T47D (cell line): ENCODE measurements around the gene ALMS1.
"Not testable (repeated sequence)": the region's sequence is repeated elsewhere in the genome, so short reads cannot be mapped to it uniquely, and the experiment has no call there.

Experiments
- DNase-seq, 2 experiments: peaks; one replicate each; pipeline versions ENCODE4 v3.0.0 to v3.0.0-alpha.2; 2011 to 2012; ENCODE audit warnings: low read depth in 1 of 2, low spot score in 1 of 2
- JUND ChIP-seq: IDR thresholded peaks from 2 replicates; pipeline ENCODE4 v1.6.1; 2012; ENCODE audit warnings: low read depth
- in situ Hi-C: cut with HindIII; loops from 2 replicates; pipeline ENCODE4 v1.10.0; 2016; ENCODE audit warnings: low sequenced_read_pairs, low pct_unique_long_range_greater_than_20kb

Gene ALMS1

GRCh38 chr2:73385504-73386341 is at the start of gene ALMS1:
Gene ALMS1, plus strand, starts transcription at chr2:73385836. Its CDS starts 33 bp downstream, at chr2:73385869.
- DNase-seq = peak; percentile 63 to 91
- in situ Hi-C loops = no loop called here

GRCh38 chr2:73337828-73338227 is 47.8 kb upstream of the ALMS1 start:
- no peak for TF ChIP-seq JUND
- DNase-seq = no peak
- in situ Hi-C loops = no loop called here

More at GRCh38 chr2:73385504-73386341, at the start of gene ALMS1:
- no peak for TF ChIP-seq JUND

DNA sequence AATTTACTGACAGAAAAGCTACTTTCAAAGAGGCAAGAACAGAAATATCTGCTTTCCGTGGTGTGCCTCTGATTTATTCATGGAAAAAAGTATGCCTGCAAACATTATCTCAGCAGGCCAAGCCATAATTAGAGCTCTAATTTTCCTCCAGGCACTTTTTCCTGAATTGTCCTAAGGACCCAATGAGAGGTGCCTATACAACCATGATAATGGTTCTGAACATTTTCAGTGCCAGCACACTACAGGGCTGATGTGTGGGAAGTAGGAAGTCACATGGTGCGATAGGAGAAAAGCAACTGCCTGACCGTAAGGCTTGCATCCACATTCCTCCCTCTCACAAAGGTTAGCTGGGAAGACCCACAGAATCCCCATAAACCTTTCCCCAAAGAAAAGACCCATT is 46.4 kb upstream of the ALMS1 start:
- in situ Hi-C loops = no loop called here
- TF ChIP-seq JUND = no peak
- no peak for DNase-seq

GRCh38 chr2:73341039-73341438 is 44.6 kb upstream of the ALMS1 start:
- DNase-seq = no peak
- in situ Hi-C loops = no loop called here
- no peak for TF ChIP-seq JUND

DNA sequence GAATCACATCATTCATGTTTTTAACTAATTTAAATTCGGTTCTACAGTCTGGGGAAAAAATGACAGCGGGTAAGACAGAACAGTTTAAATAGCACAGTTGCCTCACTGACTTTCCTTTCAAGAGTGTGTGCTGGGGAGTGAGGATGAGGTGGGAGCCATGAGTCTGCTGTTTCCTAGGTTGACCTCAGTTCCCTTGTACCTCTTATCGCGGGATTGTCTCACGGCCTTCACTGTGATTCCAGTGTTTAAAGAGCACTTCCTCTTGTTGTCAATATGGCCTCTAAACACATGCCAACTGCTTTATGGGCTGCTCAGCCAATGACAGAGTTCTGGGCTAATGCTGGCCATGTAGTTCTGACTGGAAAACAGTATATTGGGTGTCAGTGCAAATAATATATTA is 41.6 kb upstream of the ALMS1 start:
- no peak for TF ChIP-seq JUND
- DNase-seq = no peak
- in situ Hi-C loops = no loop called here

- in situ Hi-C loops, DNase-seq: not testable (repeated sequence)
Measured at GRCh38 chr2:73344747-73345146, 40.9 kb upstream of the ALMS1 start.

DNA sequence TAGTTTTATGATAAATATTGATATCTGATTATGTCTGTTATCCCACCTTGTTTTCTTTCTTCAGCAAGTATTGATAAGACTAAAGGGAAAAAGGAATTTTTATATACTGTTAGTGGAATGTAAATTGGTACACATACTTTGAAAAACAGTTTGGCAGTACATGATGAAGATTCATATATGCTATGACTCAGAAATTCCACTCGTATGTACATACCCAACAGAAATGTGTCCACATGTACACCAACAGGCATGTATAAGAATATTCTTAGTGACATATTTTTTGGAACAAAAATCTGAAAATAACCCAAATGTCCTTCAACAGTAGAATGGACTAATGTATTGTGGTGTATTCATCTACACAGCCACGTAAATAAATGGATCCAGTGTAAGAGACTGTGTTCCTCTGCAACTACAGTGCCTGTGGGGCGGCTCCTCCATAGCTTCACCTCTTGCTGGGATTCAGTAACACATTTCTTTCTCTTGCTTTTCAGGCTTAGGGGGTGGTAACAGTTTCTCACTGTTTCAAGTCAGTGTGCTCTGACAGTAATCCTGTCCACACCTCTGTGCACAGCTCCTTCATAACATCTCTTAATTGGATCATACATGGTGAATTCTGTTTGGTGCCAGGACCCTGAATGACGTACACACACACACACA is 35.5 kb upstream of the ALMS1 start:
- no peak for DNase-seq
- in situ Hi-C loops = no loop called here
- TF ChIP-seq JUND = no peak

- TF ChIP-seq JUND = no peak
- in situ Hi-C loops = no loop called here
- no peak for DNase-seq
Measured at GRCh38 chr2:73356097-73356496, 29.5 kb upstream of the ALMS1 start.

DNA sequence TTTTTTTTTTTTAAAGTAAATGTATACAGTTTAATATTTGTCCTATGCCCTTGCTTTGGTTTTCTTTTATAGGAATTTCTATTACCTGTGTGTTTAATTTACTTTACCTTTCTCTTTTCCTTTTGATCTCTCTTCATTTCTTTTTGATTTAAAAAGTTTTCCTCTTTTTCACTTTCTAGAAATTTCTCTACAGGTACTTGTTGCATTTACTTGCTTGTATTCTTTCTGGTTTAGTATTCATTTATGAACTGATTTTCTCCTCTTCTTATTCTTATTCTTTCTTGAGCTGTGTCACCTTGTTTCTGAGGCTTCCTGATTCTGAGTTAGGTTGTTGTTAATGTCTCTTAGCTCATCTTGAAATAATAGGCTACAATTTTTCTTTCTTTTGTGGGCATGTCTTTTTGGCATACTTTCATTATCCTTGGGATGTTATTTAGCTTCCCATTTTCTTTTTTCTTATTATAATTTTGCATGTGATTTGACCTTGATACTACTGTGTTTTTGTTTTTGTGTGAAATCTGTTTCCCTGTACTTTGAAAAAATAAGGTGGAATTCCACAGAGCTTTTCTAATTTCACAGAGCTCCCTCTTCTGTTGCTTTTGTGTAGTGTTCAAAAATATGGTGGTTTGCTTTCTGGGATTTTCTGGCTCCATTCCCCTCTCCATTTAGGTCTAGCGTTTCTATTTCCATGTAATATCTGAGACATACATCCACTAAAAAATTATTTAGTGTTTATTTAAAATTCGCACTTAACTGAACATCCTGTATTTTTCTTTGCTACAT is 25.5 kb upstream of the ALMS1 start:
- no peak for TF ChIP-seq JUND
- DNase-seq = peak in 1 of 2 experiments; percentile 12
- in situ Hi-C loops = no loop called here

DNA sequence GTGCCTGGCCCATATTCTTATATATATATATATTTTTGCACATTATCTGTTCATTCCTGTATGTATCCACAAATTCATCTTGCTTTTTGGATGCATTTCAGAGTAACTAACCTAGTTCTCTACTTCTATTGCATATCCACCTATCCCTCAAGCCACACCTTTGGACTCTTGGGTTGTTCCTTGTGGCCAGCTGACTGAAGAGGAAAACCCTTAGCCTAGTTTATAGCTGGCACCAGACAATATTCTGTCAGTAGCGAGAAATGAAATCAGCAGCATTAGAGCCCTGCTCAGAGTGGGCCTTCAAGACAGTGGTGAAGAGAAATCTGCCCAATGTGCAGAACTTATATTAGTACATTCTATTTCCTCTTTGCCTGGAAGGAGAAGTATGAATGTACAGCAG is 19.6 kb upstream of the ALMS1 start:
- DNase-seq = no peak
- no peak for TF ChIP-seq JUND
- in situ Hi-C loops = no loop called here

- in situ Hi-C loops = no loop called here
- no peak for TF ChIP-seq JUND
Measured at GRCh38 chr2:73368781-73369180, 16.9 kb upstream of the ALMS1 start.

DNA sequence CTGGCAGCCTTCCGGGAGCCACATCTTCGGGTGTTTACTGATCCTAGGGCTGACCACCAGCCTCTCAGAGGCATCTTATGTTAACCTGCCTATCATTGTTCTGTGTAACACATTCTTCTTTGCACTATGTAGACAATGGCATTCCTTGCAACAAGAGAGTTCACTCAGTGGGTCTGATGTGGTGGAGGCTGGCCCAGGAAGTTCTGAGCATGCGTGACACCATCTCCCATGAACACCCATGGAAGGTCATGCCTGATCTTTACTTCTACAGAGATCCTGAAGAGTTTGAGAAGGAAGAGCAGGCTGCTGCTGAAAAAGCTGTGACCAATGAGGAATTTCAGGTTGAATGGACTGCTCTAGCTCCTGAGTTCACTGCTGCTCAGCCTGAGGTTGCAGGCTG is 15.3 kb upstream of the ALMS1 start:
- in situ Hi-C loops = no loop called here
- DNase-seq = no peak

More at GRCh38 chr2:73368781-73369180, 16.9 kb upstream of the ALMS1 start:
- no peak for DNase-seq

DNA sequence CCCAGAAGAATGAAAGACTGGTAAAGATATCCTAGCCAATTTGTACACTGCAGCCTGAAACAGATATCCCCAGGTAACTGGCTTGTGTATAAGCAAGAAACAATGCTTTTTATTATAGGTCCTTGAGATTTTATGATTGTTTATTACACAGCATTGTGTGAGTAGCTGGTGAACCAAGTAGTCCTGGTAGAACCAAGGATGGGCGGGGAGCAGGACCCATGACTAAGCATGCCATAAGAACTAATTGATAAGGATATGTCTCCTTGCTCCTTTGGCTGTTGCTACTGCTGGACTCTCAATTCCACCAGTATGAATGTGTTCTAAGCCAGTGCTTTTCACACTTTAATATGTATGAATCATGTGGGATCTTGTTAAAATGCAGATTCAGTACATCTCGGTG is 12.3 kb upstream of the ALMS1 start:
- no peak for TF ChIP-seq JUND
- DNase-seq = no peak
- in situ Hi-C loops = no loop called here

More for the DNA sequence above, 15.3 kb upstream of the ALMS1 start:
- no peak for TF ChIP-seq JUND
